ENCODE results near the gene CELA2A. TPM values are rescaled to one million over a fixed set of nuclear protein-coding genes. Genes with fewer than 3 reads are reported as not detected.
"Not testable (repeated sequence)": the region's sequence is repeated elsewhere in the genome, so short reads cannot be mapped to it uniquely, and the experiment has no call there.

The CELA2A gene
- total RNA-seq, 1 experiment from 2014 or later, result not detected

GRCh38 chr1:15469361-15469760, 12.8 kb downstream of the CELA2A start:
- ChIA-PET POLR2A (ENCODE audit: low non-redundant PET) (no interaction called here), CTCF (no interaction called here)
- Histone ChIP-seq H3K4me1 (ENCODE audit: insufficient read depth, low read length, poor library complexity, severe bottlenecking) (no peaks in the 10 kb centered on the region), H3K9me3 (ENCODE audit: low read depth, low read length, poor library complexity, severe bottlenecking) (no peaks in the 10 kb centered on the region), H3K4me3 (ENCODE audit: low read depth, low read length, poor library complexity, severe bottlenecking) (no peak overlapping the region), H3K27ac (ENCODE audit: low read depth, low read length, poor library complexity, severe bottlenecking) (no peak overlapping the region), H3K36me3 (ENCODE audit: insufficient read depth, low read length, poor library complexity, severe bottlenecking) (no peaks in the 10 kb centered on the region), H3K27me3 (replicated peaks; ENCODE audit: insufficient read depth, low read depth, low read length, poor library complexity) (no peaks in the 10 kb centered on the region)
- intact Hi-C loops (cut with micrococcal nuclease; ENCODE audit: unreplicated experiment), result no loop called here
- no TSS peak for BruUV-seq (replicated peaks)
- TF ChIP-seq EZH2 (IDR thresholded peaks at IDR 0.05; ENCODE audit: borderline replicate concordance, low read depth, low read length, poor library complexity, severe bottlenecking), result no peak
- no peak for TF ChIP-seq CTCF (conservative IDR thresholded peaks at IDR 0.05; ENCODE audit: low read depth, low read length)
- DNase-seq (ENCODE audit: low spot score), result no peak

GRCh38 chr1:15469821-15470448, 13.4 kb downstream of the CELA2A start:
- H3K27ac ChIP-seq (ENCODE audit: low read depth, low read length, poor library complexity, severe bottlenecking); H3K36me3 ChIP-seq (ENCODE audit: insufficient read depth, low read length, poor library complexity, severe bottlenecking); H3K4me1 ChIP-seq (ENCODE audit: insufficient read depth, low read length, poor library complexity, severe bottlenecking); BruUV-seq (replicated peaks); POLR2A ChIA-PET (ENCODE audit: low non-redundant PET); CTCF ChIA-PET; H3K27me3 ChIP-seq (replicated peaks; ENCODE audit: insufficient read depth, low read depth, low read length, poor library complexity); H3K9me3 ChIP-seq (ENCODE audit: low read depth, low read length, poor library complexity, severe bottlenecking); DNase-seq (ENCODE audit: low spot score); H3K4me3 ChIP-seq (ENCODE audit: low read depth, low read length, poor library complexity, severe bottlenecking); intact Hi-C loops (cut with micrococcal nuclease; ENCODE audit: unreplicated experiment): not testable (repeated sequence)

- DNase-seq (ENCODE audit: low spot score); H3K4me3 ChIP-seq (ENCODE audit: low read depth, low read length, poor library complexity, severe bottlenecking); H3K4me1 ChIP-seq (ENCODE audit: insufficient read depth, low read length, poor library complexity, severe bottlenecking); intact Hi-C loops (cut with micrococcal nuclease; ENCODE audit: unreplicated experiment); POLR2A ChIA-PET (ENCODE audit: low non-redundant PET); H3K9me3 ChIP-seq (ENCODE audit: low read depth, low read length, poor library complexity, severe bottlenecking); BruUV-seq (replicated peaks); H3K27me3 ChIP-seq (replicated peaks; ENCODE audit: insufficient read depth, low read depth, low read length, poor library complexity); CTCF ChIA-PET; H3K36me3 ChIP-seq (ENCODE audit: insufficient read depth, low read length, poor library complexity, severe bottlenecking); H3K27ac ChIP-seq (ENCODE audit: low read depth, low read length, poor library complexity, severe bottlenecking): not testable (repeated sequence)
These were observed 14.5 kb downstream of the CELA2A start for GRCh38 chr1:15471067-15471466.

GRCh38 chr1:15471723-15472122, 15.2 kb downstream of the CELA2A start:
- H3K4me3 ChIP-seq (ENCODE audit: low read depth, low read length, poor library complexity, severe bottlenecking); intact Hi-C loops (cut with micrococcal nuclease; ENCODE audit: unreplicated experiment): not testable (repeated sequence)
- CTCF ChIA-PET, result interaction anchor here (0.7 kb wide), 1 partner anchor 883 kb away, joined by 4 read pairs; no protein-coding TSS in a partner anchor

GRCh38 chr1:15472587-15472986, 16.1 kb downstream of the CELA2A start:
- no peak for DNase-seq (ENCODE audit: low spot score)
- no peaks in the 10 kb centered on the region for H3K9me3 ChIP-seq (ENCODE audit: low read depth, low read length, poor library complexity, severe bottlenecking)
- TF ChIP-seq EZH2 (IDR thresholded peaks at IDR 0.05; ENCODE audit: borderline replicate concordance, low read depth, low read length, poor library complexity, severe bottlenecking), result no peak
- no peak for TF ChIP-seq CTCF (conservative IDR thresholded peaks at IDR 0.05; ENCODE audit: low read depth, low read length)
- no peaks in the 10 kb centered on the region for H3K36me3 ChIP-seq (ENCODE audit: insufficient read depth, low read length, poor library complexity, severe bottlenecking)
- BruUV-seq (replicated peaks), result no TSS peak
- intact Hi-C loops (cut with micrococcal nuclease; ENCODE audit: unreplicated experiment), result no loop called here
- CTCF ChIA-PET, result no interaction called here
- H3K27me3 ChIP-seq (replicated peaks; ENCODE audit: insufficient read depth, low read depth, low read length, poor library complexity), result no peaks in the 10 kb centered on the region
- no peak overlapping the region for H3K27ac ChIP-seq (ENCODE audit: low read depth, low read length, poor library complexity, severe bottlenecking)
- no peaks in the 10 kb centered on the region for H3K4me1 ChIP-seq (ENCODE audit: insufficient read depth, low read length, poor library complexity, severe bottlenecking)
- H3K4me3 ChIP-seq (ENCODE audit: low read depth, low read length, poor library complexity, severe bottlenecking), result no peak overlapping the region
- POLR2A ChIA-PET (ENCODE audit: low non-redundant PET), result no interaction called here

More at GRCh38 chr1:15471723-15472122, 15.2 kb downstream of the CELA2A start:
- POLR2A ChIA-PET (ENCODE audit: low non-redundant PET); H3K36me3 ChIP-seq (ENCODE audit: insufficient read depth, low read length, poor library complexity, severe bottlenecking); H3K9me3 ChIP-seq (ENCODE audit: low read depth, low read length, poor library complexity, severe bottlenecking); H3K27me3 ChIP-seq (replicated peaks; ENCODE audit: insufficient read depth, low read depth, low read length, poor library complexity); H3K4me1 ChIP-seq (ENCODE audit: insufficient read depth, low read length, poor library complexity, severe bottlenecking); BruUV-seq (replicated peaks); DNase-seq (ENCODE audit: low spot score); H3K27ac ChIP-seq (ENCODE audit: low read depth, low read length, poor library complexity, severe bottlenecking): not testable (repeated sequence)

Measured in A673 (cell line).